CD4-positive, alpha-beta T cell treated with Interleukin-17A for 1 hour (primary cell): ENCODE results near the gene NPC1.
A peak's percentile ranks its signal among the peaks of the same experiment; 100 is the strongest.
"Not testable (repeated sequence)": the region's sequence is repeated elsewhere in the genome, so short reads cannot be mapped to it uniquely, and the experiment has no call there.

ENCODE experiments used
- DNase-seq: peaks from one replicate; pipeline ENCODE4 v3.0.0-alpha.2; 2020

Gene NPC1

DNA sequence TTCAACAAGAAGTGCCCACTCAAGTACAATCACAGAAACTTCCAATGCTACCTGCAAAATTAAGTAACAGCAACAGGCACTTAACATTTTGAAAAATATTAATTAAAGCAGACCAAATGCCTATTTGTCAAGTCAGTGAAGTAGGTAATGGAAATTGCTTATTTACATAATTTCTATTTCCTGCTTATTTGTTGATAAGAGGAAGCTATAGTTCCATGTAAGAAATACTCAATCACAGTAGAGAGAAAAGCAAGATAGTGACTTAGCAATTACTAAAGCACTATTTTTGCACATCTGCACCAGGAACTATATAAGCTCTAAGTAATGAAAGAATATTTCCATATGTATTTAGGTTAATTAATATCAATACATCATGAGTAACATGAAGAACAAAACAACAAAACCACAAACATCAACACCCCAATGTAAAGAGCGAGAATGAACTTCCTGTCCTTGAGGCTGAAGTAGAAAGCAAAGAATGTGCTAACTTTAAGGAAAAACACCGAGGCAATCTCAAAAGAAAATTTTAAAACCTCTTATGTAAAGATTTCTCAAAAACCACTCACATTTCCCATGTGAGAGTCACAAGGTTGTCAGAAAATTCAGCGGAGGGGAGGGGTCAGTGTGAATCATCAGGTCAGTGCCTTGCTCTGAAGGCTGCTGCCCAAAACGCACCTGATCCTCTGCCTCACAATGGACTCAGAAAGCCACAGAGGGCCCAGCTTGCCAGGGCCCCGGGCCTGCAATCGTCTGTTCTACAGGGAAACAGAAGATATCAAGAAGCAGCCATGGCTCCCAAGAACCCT is 12.5 kb downstream of the NPC1 start:
- peak; percentile 57 for DNase-seq

DNA sequence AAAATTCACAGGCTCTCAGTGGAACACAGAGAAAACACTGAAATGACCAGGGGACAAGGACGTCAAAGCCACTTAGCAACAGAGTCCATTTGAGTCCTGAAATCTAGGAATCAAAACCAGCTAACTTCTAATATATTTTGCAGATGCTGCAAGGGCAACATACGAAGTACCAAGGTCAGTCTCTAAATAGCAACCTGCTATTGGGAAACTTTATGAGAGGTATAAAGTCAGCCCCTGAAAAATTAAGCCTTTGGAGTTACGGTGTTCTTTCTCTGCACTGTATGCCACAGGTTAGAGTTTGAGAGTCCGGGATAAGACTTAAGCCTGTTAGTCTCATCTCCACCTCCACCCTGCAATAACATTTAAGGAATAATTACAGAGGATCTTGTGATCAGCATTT is 13.3 kb downstream of the NPC1 start:
- no peak for DNase-seq

DNA sequence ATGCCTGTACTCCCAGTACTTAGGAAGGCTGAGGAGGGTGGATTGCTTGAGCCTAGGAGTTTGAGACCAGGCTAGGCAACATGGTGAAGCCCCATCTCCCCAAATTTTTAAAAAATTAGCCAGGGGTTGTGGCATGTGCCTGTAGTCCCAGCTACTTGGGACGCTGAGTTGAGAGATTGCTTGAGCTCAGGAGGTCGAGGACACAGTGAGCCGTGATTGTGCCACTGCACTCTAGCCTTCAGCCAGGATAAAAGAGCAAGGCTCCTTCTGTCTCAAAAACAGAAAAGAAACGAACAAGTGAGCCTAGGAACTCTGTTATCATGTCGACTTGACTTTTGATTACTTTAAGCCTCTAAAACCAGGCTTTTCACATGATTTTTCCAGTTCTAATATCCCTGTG is 13.7 kb downstream of the NPC1 start:
- no peak for DNase-seq

DNA sequence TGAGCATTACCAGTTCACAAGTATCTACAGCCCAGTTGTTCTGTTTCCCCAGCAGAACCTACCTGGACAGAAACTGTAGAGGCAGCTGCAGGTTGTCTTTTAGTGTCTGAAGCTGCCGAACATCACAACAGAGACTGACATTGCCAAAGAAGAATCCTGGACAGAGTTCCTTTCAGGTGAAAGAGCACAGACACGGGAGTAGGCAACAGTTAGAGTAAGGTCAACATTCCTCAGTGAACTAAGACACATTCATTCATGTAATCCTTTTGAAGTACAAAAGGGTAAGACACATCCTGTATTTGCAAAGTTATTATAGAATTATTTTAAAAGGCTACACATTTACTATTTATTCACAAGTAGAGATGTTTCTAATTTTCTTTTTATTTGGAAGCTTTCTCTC is 14.3 kb downstream of the NPC1 start:
- no peak for DNase-seq

DNA sequence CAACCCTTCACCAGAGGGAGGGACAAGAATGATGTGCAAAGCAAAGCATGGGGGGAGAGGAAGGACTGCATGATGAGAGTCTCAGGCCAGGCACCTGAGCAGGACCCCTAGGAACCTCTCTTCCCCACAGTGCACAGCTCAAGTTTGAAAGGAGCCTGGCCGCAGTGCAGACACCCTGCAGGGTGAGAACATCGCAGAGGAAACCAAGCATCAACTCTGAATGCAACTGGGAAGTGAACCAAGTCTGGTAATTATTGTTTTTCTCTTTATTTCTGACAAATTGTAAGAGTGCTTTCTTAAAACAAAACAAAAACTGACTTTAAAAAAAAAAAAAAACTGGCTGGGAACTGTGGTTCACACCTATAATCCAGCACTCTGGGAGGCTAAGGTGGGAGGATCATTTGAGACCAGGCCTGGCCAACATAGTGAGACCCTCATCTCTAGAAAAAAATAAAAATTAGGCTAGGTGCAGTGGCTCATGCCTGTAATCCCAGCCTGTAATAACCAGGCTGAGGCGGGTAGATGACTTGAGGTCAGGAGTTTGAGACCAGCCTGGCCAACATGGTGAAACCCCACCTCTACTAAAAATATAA is 15.3 kb downstream of the NPC1 start:
- peak; percentile 37 for DNase-seq

DNA sequence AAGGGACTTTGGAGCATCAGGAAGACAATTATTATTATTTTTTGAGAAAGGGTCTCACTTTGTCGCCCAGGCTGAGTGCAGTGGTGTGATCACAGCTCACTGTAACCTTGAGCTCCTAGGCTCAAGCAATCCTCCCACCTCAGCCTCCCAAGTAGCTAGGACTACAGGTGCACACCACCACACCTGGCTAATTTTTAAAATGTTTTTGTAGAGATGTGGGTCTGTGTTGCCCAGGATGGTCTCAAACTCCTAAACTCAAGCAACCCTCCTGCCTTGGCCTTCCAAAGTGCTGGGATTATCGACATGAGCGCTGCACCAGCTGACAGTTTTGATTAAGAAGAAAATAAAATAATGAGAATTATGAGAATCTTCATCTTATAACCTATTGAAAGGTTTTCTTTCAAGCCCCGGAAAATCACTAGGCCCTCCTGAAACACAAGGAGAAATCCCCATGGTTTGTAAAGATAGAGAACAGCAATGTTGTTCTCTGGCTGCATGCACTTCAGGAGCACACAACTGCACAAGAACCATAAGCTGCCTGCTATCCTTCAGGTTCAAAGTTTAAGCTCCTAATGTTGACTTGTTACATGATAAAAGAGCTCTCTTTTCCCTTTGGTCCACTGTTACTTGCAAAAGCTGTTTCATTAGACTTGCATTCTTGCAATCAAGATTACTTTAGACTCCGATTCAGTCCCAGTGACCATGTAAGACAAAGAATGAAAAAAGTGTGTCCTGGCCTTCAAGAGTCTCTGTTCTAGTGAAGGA is 16.8 kb downstream of the NPC1 start:
- DNase-seq: no peak

DNA sequence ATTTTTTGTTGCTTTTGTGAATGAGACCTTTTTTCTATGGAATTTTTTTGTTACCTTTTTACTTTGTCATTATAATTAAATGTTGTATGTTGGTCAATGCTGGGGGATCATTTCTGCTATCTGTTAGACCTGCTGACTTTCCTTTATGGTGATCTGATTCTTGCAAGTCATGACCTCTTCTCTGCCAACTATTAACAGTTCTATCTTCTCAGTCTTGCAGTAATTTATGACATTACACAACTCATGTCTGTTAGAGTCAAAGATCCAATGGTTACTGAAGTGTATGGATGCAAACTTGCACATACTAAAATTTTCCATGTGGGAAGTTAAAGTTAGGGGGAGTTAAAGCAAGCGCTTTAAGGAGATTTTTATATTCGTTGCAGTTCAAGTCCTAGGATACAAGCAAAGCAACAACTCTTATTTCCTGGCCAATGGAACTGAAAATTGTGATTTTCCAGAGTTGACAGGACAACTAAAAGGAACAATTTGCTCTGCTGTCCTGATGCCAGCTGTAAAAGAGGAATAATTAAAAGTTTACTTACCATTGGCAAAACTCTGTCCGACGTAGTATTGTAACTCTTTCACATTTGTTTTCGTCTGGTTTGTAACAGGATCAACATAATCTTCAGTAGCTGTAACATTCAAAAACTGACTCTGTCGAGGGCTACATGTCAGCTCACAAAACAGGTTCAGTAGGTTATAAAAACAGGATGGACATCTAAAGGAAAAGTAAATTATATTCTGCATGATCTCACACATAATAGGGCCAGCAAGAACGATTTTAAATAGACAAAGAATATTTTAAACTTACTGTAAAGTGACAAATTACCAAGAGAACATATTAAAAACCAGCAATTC is 17.8 kb downstream of the NPC1 start:
- DNase-seq: no peak

DNA sequence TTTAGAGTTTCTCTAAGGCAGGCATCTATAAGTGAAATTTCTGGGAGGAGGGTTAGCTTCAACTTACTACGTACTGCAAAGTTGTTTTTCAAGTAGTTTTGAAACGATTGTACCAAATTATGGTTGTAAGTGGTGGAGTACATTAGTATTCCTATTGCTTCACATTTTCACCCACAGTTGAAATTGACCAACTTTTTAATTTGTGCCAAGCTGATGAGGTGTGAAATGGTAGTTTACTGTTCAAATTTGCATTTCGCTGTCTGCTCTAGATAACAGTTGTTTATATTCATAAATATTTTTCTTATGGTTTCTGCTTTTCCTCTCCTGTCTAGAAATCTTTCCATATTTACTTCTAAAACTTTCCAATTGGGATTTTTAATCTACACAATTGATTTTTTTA is 18.6 kb downstream of the NPC1 start:
- DNase-seq: no peak

DNA sequence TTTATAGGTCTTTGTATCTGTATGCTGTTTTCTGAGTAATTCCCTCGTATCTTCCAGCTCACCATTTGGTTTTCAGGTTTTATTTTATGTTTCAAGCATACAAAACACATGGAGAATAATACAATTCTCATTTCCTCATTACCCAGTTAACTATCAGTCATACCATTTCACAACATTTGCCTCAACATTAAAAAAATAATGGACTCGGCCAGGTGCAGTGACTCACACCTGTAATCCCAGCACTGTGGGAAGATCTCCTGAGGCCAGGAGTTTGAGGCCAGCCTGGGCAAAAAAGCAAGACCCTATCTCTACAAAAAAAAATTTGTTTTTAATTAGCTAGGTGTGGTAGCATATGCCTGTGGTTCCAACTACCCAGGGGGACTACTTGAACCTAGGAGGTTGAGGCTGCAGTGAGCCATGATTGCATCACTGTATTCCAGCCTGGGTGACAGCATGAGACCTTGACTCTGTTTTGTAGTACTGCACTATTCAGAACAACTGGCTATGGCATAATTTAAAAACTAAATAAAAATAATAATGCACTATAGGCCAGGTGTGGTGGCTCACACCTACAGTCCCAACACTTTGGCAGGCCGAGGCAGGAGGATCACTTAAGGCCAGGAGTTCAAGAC is 20.3 kb downstream of the NPC1 start:
- DNase-seq: no peak

DNA sequence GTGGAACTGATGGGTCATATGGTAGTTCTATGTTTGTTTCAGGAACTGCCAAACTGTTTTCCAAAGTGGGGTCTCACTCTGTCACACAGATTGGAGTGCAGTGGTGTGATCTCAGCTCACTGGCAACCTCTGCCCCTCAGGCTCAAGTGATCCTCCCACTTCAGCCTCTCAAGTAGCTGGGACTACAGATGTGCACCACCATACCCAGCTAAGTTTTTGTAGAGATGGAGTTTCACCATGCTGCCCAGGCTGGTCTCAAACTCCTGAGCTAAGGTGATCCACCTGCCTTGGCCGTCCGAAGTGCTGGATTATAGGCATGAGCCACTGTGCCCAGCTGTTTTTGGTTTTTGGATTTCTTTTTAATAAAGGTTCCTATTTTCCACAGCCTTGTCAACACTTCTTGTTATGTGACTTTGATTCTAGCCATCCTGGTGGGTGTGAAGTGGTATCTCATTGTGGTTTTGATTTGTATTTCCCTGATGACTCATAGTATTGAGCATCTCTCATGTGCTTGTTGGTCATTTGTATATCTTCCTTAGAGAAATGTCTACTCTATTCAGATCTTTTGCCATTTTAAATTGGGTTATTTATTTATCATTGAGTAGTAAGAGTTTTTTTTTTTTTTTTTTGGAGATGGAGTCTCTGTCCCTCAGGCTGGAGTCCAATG is 22.8 kb downstream of the NPC1 start:
- peak; percentile 49 for DNase-seq

DNA sequence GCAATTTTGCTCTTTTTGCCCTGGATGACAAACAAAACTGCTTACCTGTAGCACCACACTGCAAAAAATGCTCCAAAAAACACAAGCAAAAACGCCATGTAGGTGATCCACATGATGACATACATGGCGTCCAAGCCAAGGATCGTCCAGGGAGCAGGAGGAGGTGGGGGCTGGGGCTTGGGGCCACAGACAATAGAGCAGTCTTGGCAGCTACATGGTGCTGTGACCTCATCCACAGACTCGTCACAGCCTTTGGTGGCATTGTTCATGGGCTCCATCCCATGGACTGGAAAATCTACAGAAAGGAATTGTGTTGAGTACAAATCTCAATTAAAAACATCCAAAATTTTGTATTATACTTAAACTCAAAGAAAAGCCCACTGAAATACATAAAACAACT is 26.1 kb downstream of the NPC1 start:
- no peak for DNase-seq

DNA sequence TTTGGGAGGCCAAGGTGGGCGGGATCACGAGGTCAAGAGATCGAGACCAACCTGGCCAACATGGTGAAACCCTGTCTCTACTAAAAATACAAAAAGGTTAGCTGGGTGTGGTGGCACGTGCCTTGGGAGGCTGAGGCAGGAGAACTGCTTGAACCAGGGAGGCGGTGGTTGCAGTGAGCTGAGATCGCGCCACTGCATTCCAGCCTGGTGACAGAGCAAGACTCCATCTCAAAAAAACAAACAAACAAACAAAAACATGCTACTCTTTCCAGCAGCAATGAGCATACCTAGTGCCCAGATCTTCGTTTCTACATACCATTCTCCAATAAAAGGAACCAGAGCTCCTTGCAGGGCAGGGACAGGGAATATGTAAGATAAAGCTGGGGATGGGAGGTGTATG is 28.8 kb downstream of the NPC1 start:
- not testable (repeated sequence) for DNase-seq

DNA sequence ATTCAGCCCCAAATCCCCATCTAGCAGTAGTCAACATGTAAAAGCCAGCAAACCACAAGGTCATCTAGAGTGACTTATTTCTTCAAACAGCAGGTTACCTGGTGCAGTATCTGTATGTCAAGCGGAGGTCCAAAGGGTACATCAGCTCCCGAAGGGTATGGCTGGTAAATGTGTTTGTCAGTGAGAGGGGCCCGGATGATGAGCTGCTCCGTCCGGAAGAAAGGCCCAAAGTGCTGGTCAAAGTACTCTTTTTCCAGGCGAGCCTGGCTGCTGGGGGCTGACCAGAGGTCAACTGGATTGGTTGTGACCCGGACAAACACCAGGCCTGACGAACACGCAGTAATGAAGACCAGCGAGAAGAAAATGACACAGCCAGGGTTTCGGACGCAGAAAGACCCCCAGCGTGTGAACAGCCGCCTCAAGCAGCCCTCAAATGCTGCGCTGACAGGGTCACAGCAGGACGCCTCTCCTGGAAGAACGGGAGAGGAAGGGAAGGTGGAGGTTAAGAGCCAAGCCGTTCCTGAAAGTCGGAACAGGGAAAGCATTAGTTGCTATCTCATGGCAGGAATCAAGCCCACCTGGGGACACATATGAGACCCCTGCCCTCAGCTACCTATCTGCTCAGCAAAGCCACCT is 30.0 kb downstream of the NPC1 start:
- DNase-seq: no peak

DNA sequence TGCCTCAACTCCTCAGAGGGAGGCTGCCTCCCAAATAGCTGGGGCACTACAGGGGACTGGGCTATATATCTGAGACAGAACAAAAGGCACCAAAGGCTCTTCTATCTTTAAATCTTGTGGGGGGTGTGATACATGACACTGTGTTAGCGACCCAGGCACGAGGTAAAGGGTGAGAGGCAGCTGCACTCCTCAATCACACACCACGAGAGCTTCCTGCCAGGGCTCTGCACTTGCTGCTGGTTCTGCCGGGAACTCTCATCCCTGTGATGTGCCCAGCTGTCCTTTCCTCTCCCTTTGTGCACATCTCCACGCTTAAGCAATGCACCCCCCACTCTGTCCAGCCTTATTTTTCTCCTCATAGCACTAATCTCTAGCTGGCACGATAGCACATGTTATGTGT is 32.4 kb downstream of the NPC1 start:
- no peak for DNase-seq

DNA sequence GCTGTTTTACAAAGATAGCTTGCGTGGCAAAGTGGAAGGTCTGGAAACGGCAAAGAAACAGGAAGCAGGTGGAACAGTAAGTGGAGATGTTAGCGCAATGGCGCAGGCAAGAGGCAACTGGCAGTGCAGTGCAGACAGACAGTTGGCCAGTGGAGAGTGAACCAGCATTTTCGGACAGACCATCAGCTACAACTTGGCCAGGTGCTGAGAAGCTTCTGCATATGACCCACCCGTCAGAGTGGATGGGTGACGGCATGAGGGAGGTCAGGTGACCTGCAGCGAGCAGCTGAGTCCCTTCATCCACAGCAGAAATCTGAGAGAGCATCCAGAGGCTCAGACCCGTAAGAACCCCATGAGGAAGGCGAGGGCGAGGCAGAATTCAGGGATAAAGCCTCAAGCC is 33.8 kb downstream of the NPC1 start:
- no peak for DNase-seq

DNA sequence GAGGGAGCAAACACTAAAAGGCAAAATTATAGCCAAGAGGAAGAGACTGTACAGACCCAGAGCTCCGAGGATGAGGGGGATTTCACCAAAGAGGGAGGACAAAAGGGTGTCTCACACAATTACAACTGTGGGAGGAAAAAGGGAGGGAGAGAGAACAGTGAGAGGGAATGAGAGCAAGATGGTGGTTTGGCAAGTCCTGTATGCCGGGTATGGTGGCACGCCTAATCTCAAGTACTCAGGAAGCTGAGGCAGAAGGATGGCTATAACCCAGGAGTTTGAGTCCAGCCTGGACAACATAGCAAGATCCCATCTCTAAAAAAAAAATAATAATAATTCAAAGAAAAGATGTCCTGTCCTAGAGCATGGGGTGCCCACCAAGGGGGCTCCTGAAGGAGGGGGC is 34.3 kb downstream of the NPC1 start:
- no peak for DNase-seq

DNA sequence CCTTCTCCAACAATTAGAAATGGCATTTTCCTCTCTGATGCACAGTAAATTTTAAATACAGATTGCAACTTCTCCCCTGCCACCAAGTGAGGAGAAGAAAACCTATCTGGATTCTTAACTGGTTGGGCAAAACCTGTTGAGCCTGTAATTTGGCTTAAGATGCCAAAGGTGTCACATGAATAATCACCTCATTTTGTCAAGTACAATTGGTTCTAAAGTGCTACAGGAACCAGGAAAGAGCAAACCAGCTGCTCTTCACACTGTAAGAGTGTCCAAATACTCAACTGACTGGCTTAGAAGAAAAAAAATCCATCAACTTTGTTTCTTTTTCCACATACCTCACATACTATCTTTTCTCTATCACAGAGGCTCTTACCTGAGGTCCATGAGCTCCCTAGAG is 35.4 kb downstream of the NPC1 start:
- no peak for DNase-seq

DNA sequence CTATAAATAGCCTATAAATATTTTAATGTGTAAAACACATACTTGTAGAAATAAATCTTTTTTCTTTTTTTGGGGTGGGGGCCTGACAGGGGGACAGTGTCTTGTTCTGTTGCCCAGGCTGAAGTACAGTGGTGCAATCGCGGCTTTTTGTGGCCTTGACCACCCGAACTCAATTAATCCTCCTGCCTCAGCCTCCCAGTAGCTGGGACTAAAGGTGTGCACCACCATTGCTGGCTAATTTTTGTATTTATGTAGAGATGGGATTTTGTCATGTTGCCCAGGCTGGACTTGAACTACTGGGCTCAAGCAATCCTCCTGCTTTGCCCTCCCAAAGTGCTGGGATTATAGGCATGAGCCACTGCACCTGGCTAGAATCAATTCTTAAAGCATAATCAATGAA is 37.6 kb downstream of the NPC1 start:
- DNase-seq: no peak

DNA sequence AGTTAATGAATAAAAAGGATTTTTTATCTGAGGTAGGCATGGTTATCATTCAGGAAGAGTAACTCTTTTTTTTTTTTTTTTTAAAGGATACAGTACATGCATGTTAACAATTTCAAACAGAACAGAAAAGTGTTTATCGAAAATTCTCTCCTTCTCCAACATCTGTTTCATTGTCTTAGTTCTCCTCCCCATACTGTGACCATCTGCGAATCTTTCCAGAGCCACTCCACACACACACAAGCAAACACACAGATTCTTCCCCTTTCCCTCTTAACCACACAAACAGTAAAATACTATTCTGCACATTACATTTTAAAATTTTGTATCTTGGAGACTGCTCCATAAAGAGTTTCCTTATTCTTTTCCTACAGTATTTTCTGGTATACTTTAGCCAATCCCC is 38.0 kb downstream of the NPC1 start:
- no peak for DNase-seq

DNA sequence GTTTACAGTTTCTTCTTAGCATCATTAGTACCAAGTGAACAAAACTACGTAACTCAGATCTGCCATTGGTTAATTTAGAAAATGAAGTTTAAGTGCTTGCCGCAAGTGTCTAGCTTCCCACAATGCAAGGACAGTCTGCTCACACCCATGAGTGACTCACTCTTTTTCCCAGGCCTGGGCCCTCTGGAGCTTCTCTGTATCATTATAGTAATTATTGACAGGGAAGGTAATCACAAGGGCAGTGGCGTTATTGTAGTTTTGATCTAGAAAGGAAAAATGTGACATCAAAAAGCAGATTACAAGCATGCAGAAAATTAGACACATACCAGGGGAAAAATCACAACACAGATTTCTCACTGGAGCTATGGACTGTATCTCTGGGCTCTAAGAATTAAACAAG is 38.5 kb downstream of the NPC1 start:
- DNase-seq: no peak

DNA sequence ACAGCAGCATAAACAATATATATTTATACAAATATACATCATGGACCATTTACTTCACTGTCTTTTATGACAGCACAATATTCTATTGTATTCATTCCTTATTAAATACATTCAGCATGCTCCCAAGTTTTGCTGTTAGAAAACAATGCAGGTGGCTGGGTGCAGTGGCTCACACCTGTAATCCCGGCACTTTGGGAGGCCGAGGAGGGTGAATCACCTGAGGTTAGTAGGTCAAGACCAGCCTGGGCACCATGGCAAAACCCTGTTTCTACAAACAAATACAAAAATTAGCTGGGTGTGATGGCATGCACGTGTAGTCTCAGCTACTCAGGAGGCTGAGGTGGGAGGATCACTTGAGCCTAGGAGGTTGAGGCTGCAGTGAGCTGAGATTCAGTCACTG is 39.0 kb downstream of the NPC1 start:
- no peak for DNase-seq
